Measurements from ENCODE around the gene TIMM44.
"Not testable (repeated sequence)": the region's sequence is repeated elsewhere in the genome, so short reads cannot be mapped to it uniquely, and the experiment has no call there.

The TIMM44 gene

DNA sequence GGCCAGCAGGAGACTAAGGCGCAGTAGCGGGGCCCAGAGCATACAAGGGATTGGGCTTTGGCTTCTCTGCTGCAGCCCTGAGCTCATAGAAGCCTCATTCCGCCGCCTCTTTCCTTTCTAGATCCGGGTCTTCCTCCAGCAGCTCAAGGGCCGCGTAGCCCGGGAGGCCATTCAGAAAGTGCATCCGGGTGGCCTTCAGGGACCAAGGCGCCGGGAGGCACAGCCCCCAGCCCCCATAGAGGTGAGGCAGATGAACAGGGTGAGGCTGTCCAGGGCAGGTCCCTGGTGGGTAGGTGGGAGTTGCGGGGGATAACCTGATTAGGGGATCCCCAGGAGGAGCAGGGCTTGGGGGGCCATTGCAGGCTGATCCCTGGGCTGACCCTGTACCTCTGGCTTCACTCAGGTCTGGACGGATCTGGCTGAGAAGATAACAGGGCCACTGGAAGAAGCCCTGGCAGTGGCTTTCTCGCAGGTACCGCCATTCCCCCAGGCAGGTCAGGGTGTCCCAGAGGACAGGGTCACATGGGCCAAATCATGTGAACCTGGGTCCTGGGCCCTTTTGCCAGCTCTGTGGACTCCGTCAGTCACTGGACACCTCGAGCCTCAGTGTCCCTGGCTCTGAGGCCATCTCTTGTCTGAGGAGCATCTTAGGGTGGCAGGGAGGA, 22.0 kb downstream of the TIMM44 start:
- TF ChIP-seq, protein P1, sequence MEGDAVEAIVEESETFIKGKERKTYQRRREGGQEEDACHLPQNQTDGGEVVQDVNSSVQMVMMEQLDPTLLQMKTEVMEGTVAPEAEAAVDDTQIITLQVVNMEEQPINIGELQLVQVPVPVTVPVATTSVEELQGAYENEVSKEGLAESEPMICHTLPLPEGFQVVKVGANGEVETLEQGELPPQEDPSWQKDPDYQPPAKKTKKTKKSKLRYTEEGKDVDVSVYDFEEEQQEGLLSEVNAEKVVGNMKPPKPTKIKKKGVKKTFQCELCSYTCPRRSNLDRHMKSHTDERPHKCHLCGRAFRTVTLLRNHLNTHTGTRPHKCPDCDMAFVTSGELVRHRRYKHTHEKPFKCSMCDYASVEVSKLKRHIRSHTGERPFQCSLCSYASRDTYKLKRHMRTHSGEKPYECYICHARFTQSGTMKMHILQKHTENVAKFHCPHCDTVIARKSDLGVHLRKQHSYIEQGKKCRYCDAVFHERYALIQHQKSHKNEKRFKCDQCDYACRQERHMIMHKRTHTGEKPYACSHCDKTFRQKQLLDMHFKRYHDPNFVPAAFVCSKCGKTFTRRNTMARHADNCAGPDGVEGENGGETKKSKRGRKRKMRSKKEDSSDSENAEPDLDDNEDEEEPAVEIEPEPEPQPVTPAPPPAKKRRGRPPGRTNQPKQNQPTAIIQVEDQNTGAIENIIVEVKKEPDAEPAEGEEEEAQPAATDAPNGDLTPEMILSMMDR (conservative IDR thresholded peaks at IDR 0.05; ENCODE audit: control insufficient read depth, insufficient read depth, low read depth, low read length) = no peak
- DNase-seq (ENCODE audit: low read depth) = no peak
- H3K4me3 ChIP-seq (ENCODE audit: control insufficient read depth, low read depth, low read length) = peak overlapping the region; percentile 64

DNA sequence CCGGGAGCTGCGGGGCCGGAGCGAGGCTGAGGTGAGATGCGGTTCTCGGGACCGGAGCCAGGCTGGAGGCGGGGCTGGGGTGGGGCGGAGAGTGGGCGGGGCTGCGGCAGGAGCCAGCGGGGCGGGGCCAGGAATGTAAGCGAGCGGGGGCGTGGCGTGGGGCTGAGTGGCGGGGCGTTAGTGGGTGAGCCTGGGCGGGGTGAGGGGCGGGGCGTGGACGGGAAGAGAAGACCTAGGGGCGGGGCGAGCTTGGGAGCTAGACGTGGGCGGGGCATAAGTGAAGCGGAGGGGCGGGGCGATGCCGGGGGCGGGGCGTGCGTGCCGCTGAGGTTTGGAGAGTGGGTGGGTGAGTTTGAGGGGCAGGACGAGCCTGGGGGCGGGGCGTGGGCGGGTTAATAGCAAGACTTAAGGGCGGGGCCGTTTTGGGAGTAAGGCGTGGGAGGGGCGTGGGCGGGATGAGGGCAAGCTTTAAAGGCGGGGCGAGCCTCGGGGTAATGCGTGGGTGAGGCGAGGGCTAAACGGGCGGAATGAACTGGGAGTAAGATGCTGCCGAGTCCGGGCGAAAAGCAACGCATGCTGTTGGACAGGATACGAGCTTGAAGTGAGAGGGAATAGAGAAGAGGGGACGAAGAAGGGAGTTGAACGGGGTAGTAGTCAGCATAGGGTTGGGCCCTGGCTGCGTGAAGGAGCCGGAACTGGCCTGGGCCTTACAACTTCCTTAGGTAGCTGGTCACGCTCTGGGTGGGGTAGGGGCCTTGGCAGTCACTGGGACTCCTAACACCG, 22.8 kb downstream of the TIMM44 start:
- TF ChIP-seq, protein P1 (conservative IDR thresholded peaks at IDR 0.05; ENCODE audit: control insufficient read depth, insufficient read depth, low read depth, low read length) = no peak
- peak; percentile 94 for DNase-seq (ENCODE audit: low read depth)

DNA sequence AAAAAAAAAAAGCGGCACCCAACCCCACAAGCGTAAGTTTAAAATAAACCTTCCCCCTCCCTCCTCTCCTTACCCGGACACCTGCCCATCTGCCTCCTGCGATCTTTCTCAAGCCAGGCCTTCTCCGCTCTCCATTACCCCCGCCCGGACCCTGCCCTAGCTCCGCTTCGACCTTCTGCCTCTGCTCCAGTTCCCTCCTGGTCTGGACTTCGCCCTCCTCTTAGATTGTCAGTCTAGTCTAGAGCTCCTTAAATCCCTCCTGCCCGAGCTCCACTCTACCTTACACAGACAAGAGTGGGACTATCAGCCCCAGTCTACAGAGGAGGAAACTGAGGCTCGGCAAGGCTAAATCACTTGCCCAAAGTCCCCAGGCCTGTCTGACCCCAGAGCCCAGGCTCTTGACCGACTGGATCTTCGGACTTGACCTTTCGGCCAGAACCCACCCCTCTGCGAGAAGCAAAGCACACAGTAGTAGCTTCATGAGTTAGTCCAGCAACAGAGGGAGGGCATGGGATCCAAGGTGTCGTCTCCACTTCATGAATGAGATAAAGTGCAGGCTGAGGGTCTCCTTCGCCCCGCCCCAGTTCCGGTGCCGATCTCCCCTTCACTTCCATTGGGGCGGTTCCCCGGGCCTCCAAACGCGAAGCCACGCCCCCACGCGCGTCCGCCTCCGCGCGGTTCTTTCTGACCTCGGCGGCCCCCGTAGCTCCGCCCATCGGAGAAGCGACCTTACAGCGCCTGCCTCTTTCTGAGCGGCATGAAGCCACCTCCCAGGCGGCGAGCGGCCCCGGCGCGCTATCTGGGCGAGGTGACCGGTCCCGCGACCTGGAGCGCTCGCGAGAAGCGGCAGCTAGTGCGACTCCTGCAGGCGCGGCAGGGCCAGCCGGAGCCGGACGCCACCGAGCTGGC, 23.6 kb downstream of the TIMM44 start, which contains the start of gene SNAPC2:
Gene SNAPC2 (plus strand): TSS at position 729 of the 909 bp plus-strand sequence. CDS start 29 bp downstream, at position 758.
- peak within 1 kb of the TSS; percentile 64 for H3K4me3 ChIP-seq (ENCODE audit: control insufficient read depth, low read depth, low read length)
- TF ChIP-seq, protein P1 (conservative IDR thresholded peaks at IDR 0.05; ENCODE audit: control insufficient read depth, insufficient read depth, low read depth, low read length) = no peak
- DNase-seq (ENCODE audit: low read depth) = peak; percentile 91

More for the DNA sequence above, 22.8 kb downstream of the TIMM44 start:
- peak overlapping the region; percentile 64 for H3K4me3 ChIP-seq (ENCODE audit: control insufficient read depth, low read depth, low read length)

DNA sequence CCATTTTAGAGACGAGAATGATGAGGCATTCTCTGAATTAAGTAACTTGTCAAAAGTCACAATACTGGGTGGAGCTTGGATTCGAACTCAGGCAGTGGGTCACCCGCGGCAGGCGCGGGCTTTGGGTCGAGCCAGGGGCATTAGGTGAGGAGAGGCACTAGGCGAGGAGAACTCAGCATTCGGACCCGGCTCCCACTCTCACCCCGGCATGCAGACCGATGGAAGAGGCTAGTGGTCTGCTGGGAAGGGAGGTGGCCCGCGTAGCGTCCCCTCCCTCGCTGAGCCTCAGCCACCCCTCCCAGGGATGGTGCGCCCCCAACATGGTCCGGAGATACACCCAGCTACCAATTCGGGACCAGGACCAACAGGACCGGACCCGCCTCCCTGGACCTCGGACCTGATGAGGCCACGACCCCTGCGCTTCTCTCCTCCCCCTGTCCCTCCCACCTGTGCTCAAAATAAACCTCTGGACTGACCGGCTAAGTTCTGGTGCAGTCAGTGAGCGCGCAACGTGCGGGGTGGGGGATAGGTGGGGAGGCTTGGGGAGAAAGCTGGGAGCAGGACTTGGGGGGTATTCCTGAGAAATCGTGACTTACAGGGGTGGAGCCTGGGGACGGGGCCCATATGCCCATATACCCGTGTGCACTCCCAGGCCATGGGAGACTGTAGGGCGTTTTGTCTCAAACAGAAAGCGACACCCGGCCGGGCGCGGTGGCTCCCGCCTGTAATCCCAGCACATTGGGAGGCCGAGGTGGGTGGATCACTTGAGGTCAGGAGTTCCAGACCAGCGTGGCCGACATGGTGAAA, 24.6 kb downstream of the TIMM44 start:
- TF ChIP-seq, protein P1 (conservative IDR thresholded peaks at IDR 0.05; ENCODE audit: control insufficient read depth, insufficient read depth, low read depth, low read length) = no peak
- no peak overlapping the region for H3K4me3 ChIP-seq (ENCODE audit: control insufficient read depth, low read depth, low read length)
- DNase-seq (ENCODE audit: low read depth) = no peak

DNA sequence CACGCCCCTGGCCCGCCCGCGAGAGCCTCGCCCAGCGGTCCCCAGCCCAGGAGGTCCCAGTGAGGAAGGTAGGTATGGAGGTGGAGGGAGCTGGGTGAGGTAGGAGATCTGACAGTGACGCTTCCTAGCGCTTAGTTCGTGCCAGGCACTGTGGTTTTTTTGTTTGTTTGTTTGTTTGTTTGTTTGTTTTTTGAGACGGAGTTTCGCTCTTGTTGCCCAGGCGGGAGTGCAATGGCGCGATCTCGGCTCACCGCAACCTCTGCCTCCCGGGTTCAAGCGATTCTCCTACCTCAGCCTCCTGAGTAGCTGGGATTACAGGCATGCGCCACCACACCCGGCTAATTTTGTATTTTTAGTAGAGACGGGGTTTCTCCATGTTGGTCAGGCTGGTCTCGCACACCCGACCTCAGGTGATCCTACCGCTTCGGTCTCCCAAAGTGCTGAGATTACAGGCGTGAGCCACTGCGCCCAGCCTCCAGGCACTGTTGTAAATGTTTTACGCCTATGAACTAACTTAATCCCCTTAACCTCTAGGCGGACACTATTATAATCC, 25.3 kb downstream of the TIMM44 start:
- not testable (repeated sequence) for H3K4me3 ChIP-seq (ENCODE audit: control insufficient read depth, low read depth, low read length)

DNA sequence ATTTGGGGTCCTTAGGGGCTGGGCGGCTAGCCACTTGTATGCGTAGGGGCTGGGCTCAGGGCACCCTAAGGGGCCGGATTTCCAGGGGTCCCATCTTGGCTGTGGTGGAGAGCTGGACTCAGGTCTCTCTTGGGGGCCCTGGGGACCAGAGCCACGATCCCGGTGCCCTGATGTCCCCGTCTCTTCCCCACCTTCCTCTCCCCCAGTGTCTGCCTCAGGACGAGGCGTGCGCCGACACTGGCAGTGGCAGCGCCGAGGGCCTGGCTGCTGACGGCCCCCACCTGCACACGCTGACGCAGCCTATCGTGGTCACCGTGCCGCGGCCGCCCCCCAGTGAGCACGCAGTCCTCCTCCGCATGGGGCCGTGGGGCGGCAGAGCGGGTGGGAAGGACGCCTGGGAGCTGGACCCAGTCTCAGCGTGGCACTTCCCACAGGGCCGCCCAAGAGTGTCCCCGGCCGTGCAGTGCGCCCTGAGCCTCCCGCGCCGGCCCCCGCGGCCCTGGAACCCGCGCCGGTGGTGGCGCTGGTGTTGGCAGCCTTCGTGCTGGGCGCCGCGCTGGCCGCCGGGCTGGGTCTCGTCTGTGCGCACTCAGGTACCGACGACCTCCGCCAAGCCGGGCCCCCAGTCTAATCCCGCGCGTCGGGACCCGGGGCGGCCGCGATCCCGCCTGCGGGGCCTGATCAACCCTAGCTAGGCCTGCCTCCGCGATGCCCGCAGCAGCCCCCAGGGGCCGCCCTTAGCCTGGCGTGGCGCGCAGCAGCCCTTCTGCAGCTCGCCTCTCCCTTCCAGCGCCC, 26.0 kb downstream of the TIMM44 start:
- DNase-seq (ENCODE audit: low read depth) = peak; percentile 46
- TF ChIP-seq, protein P1 (conservative IDR thresholded peaks at IDR 0.05; ENCODE audit: control insufficient read depth, insufficient read depth, low read depth, low read length) = peak; percentile 38
- peak overlapping the region; percentile 10 for H3K4me3 ChIP-seq (ENCODE audit: control insufficient read depth, low read depth, low read length)

More for the DNA sequence above, 25.3 kb downstream of the TIMM44 start:
- not testable (repeated sequence) for DNase-seq (ENCODE audit: low read depth)
